Activated CD4-positive, alpha-beta memory T cell treated with anti-CD3 and anti-CD28 coated beads, Interleukin-2, amount 10 ng/mL, durations not matched to agents 7 days and 5 days (primary cell): ENCODE measurements around the gene C1QTNF1. TPM values are rescaled to one million over a fixed set of nuclear protein-coding genes. Genes with fewer than 3 reads are reported as not detected.

ENCODE experiments used
- CTCF ChIA-PET: fragments of 350-600 bp; sonication (Branson Sonifier 250); formaldehyde crosslinking; loops from one replicate; lab custom pipeline; 2021; ENCODE audit warnings: antibody characterized with exemption, inconsistent platforms; lab: Charles Lee
- POLR2A ChIA-PET: fragments of 350-600 bp; sonication (Branson Sonifier 250); formaldehyde crosslinking; loops from one replicate; lab custom pipeline; 2021; ENCODE audit warnings: antibody characterized with exemption; lab: Charles Lee
- DNase-seq: peaks from one replicate; pipeline ENCODE4 v3.0.0-alpha.2; 2020
- H3K27ac Mint-ChIP-seq: one replicate; pipeline ENCODE4 v1.8.0; 2021; ENCODE audit warnings: mild to moderate bottlenecking, mixed read lengths
- H3K27me3 Mint-ChIP-seq: one replicate; pipeline ENCODE4 v1.8.0; 2021; ENCODE audit warnings: mixed read lengths
- H3K36me3 Mint-ChIP-seq: one replicate; pipeline ENCODE4 v1.8.0; 2021; ENCODE audit warnings: low read depth, mixed read lengths
- H3K4me1 Mint-ChIP-seq: one replicate; pipeline ENCODE4 v1.8.0; 2021; ENCODE audit warnings: mixed read lengths
- H3K4me3 Mint-ChIP-seq: one replicate; pipeline ENCODE4 v1.8.0; 2021; ENCODE audit warnings: mild to moderate bottlenecking, mixed read lengths
- H3K9me3 Mint-ChIP-seq: one replicate; pipeline ENCODE4 v1.8.0; 2021; ENCODE audit warnings: mixed read lengths
- total RNA-seq, 2 experiments: library from RNA; stranded (reverse); gene quantifications; one replicate each; pipeline ENCODE4 v1.2.3, GENCODE V29; 2021

The C1QTNF1 gene
- total RNA-seq, 2 experiments from 2014 or later: not detected

- DNase-seq: no peak
- H3K27ac Mint-ChIP-seq: no peak overlapping the region
- peaks cover 11% of the 10 kb centered on the region for H3K9me3 Mint-ChIP-seq
- H3K4me1 Mint-ChIP-seq: no peaks in the 10 kb centered on the region
- POLR2A ChIA-PET: no interaction called here
- no peak overlapping the region for H3K4me3 Mint-ChIP-seq
- CTCF ChIA-PET: interaction anchor here (0.8 to 2.5 kb wide), 8 partner anchors 11 to 346 kb away, joined by 3 to 8 read pairs (median 6); no protein-coding TSS in a partner anchor
- no peaks in the 10 kb centered on the region for H3K36me3 Mint-ChIP-seq
- peaks cover 11% of the 10 kb centered on the region for H3K27me3 Mint-ChIP-seq
These were observed 22.4 kb downstream of the C1QTNF1 start for GRCh38 chr17:79046197-79046915.

- ChIA-PET POLR2A (no interaction called here), CTCF (no interaction called here)
- Mint-ChIP-seq H3K9me3 (peaks cover 11% of the 10 kb centered on the region), H3K27ac (no peak overlapping the region), H3K36me3 (no peaks in the 10 kb centered on the region), H3K27me3 (peaks cover 11% of the 10 kb centered on the region), H3K4me3 (no peak overlapping the region), H3K4me1 (no peaks in the 10 kb centered on the region)
- DNase-seq: no peak
These were observed 22.9 kb downstream of the C1QTNF1 start for GRCh38 chr17:79046916-79047280.

GRCh38 chr17:79047291-79047920, 23.4 kb downstream of the C1QTNF1 start:
- ChIA-PET CTCF (no interaction called here), POLR2A (no interaction called here)
- Mint-ChIP-seq H3K27me3 (peaks cover 11% of the 10 kb centered on the region), H3K4me3 (no peak overlapping the region), H3K36me3 (no peaks in the 10 kb centered on the region), H3K4me1 (no peaks in the 10 kb centered on the region), H3K27ac (no peak overlapping the region), H3K9me3 (peaks cover 11% of the 10 kb centered on the region)
- DNase-seq: no peak

GRCh38 chr17:79047923-79048825, 24.2 kb downstream of the C1QTNF1 start:
- ChIA-PET CTCF (interaction anchor here (0.6 to 1.3 kb wide), 2 partner anchors 17 to 671 kb away, joined by 3 to 4 read pairs; no protein-coding TSS in a partner anchor), POLR2A (no interaction called here)
- Mint-ChIP-seq H3K27me3 (peaks cover 10% of the 10 kb centered on the region), H3K4me3 (no peak overlapping the region), H3K9me3 (peaks cover 4% of the 10 kb centered on the region), H3K36me3 (no peaks in the 10 kb centered on the region), H3K27ac (no peak overlapping the region), H3K4me1 (no peaks in the 10 kb centered on the region)
- DNase-seq: no peak

GRCh38 chr17:79048826-79049755, 25.1 kb downstream of the C1QTNF1 start:
- Mint-ChIP-seq H3K36me3 (no peaks in the 10 kb centered on the region), H3K27ac (no peak overlapping the region), H3K9me3 (no peaks in the 10 kb centered on the region), H3K27me3 (peaks cover 7% of the 10 kb centered on the region), H3K4me3 (no peak overlapping the region), H3K4me1 (no peaks in the 10 kb centered on the region)
- ChIA-PET POLR2A (no interaction called here), CTCF (interaction anchor here (0.6 to 1.3 kb wide), 2 partner anchors 16 to 670 kb away, joined by 3 to 4 read pairs; no protein-coding TSS in a partner anchor)
- no peak for DNase-seq

- Mint-ChIP-seq H3K4me3 (no peak overlapping the region), H3K27ac (no peak overlapping the region), H3K9me3 (peaks cover 3% of the 10 kb centered on the region), H3K4me1 (no peaks in the 10 kb centered on the region), H3K27me3 (peaks cover 10% of the 10 kb centered on the region), H3K36me3 (no peaks in the 10 kb centered on the region)
- POLR2A ChIA-PET: no interaction called here
- no peak for DNase-seq
- CTCF ChIA-PET: interaction anchor here (1.3 kb wide), 1 partner anchor 16 kb away, joined by 4 read pairs; no protein-coding TSS in a partner anchor
These were observed 25.9 kb downstream of the C1QTNF1 start for GRCh38 chr17:79049821-79050220.

GRCh38 chr17:79050551-79050950, 26.6 kb downstream of the C1QTNF1 start:
- CTCF ChIA-PET: no interaction called here
- H3K9me3 Mint-ChIP-seq: peaks cover 3% of the 10 kb centered on the region
- H3K36me3 Mint-ChIP-seq: no peaks in the 10 kb centered on the region
- H3K4me3 Mint-ChIP-seq: no peak overlapping the region
- POLR2A ChIA-PET: no interaction called here
- DNase-seq: no peak
- peaks cover 13% of the 10 kb centered on the region for H3K27me3 Mint-ChIP-seq
- H3K4me1 Mint-ChIP-seq: no peaks in the 10 kb centered on the region
- no peak overlapping the region for H3K27ac Mint-ChIP-seq

GRCh38 chr17:79051306-79051705, 27.3 kb downstream of the C1QTNF1 start:
- Mint-ChIP-seq H3K27me3 (peaks cover 10% of the 10 kb centered on the region), H3K27ac (no peak overlapping the region), H3K4me3 (no peak overlapping the region), H3K4me1 (no peaks in the 10 kb centered on the region), H3K36me3 (no peaks in the 10 kb centered on the region), H3K9me3 (peaks cover 3% of the 10 kb centered on the region)
- no peak for DNase-seq
- POLR2A ChIA-PET: no interaction called here
- CTCF ChIA-PET: no interaction called here

- CTCF ChIA-PET: no interaction called here
- Mint-ChIP-seq H3K9me3 (peaks cover 3% of the 10 kb centered on the region), H3K27me3 (peaks cover 10% of the 10 kb centered on the region), H3K4me1 (no peaks in the 10 kb centered on the region), H3K36me3 (no peaks in the 10 kb centered on the region), H3K27ac (no peak overlapping the region), H3K4me3 (no peak overlapping the region)
- no peak for DNase-seq
- POLR2A ChIA-PET: no interaction called here
These were observed 28.2 kb downstream of the C1QTNF1 start for GRCh38 chr17:79052131-79052530.

- Mint-ChIP-seq H3K27me3 (peaks cover 15% of the 10 kb centered on the region), H3K27ac (no peak overlapping the region), H3K4me3 (no peak overlapping the region), H3K9me3 (peaks cover 3% of the 10 kb centered on the region), H3K4me1 (no peaks in the 10 kb centered on the region), H3K36me3 (no peaks in the 10 kb centered on the region)
- no peak for DNase-seq
- CTCF ChIA-PET: no interaction called here
- POLR2A ChIA-PET: no interaction called here
These were observed 29.4 kb downstream of the C1QTNF1 start for GRCh38 chr17:79053251-79053925.

GRCh38 chr17:79054200-79054960, 30.4 kb downstream of the C1QTNF1 start:
- no peak overlapping the region for H3K27ac Mint-ChIP-seq
- ChIA-PET POLR2A (no interaction called here), CTCF (no interaction called here)
- DNase-seq: no peak
- no peaks in the 10 kb centered on the region for H3K36me3 Mint-ChIP-seq
- no peaks in the 10 kb centered on the region for H3K4me1 Mint-ChIP-seq
- no peak overlapping the region for H3K4me3 Mint-ChIP-seq
- peaks cover 17% of the 10 kb centered on the region for H3K27me3 Mint-ChIP-seq
- peaks cover 3% of the 10 kb centered on the region for H3K9me3 Mint-ChIP-seq
